NOMO-1 treated with DMSO at 0.1 percent for 48 hours (cell line): ENCODE measurements around the gene DAG1.
"Not testable (repeated sequence)": the region's sequence is repeated elsewhere in the genome, so short reads cannot be mapped to it uniquely, and the experiment has no call there.

ENCODE experiments used
- DNase-seq: peaks from one replicate; lab custom pipeline; 2025; ENCODE audit not compliant: unreplicated experiment; lab: John Stamatoyannopoulos, UW

The DAG1 gene

GRCh38 chr3:49469037-49469935 is 781 bp upstream of the DAG1 start:
- DNase-seq, result peak; percentile 70

DNA sequence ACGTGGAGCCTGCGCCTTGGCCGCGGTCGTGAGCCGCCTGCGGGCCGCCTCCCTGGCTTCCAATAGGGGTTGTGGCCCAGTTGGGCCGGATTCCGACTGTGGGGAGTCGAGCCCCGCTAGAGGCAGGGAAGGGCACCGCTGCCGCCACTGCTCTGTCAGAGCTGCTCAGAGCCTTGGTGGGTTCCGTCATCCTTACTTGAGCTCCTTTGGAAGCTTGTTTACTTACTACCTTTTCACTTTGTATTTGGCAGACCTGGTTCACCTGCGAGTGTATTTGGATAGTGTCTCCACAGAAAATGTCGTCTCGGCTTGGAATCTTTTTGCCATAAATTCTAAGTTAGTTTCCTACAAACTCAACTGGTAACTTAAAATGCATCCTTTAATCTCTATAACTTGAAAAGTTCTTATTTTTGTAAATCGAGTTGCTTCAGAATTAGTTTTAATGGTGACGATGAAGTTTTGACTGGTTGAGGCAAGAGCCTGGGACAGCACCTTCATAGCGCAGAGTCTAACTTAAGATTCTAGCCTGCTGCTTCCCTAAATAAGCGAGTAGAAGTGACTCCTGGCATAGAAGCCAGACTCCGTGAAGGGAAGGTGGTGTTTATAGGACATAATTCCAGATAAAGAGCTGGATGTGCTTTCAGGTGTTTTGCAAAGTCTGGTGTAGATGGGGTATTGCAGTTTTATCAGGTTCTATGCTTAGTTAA is 800 bp downstream of the DAG1 start:
- DNase-seq, result peak; percentile 44

DNA sequence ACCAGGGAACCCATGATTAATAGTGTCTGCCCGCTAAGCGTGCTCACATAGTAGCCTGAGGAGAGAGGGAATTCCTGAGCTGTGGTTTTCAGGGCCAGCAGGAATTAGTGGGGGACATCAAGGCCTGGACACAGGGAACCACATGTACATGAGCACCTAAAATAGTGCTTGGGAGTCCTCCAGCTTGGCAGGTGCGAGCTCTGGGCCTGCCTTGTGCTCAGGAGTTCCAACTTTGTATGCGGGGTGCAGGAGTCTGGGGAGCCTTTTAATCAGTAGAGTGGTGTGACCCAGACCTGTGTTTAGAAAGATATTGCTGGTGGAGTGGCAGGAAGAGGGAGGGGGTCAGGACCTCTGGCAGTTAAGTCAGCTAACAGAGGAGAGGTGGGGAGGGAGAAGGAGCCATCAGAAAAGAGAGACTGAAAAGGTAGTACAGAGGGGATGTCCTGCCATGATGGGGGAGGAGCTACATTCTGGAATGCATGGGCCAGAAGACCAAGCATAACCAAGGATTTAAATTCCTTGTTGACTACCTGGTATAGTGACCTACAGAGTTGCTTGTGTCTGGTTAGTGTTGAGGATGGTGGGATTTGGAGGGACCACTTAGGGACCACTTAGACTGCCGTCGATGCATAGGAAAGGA is 1.9 kb downstream of the DAG1 start:
- no peak for DNase-seq

DNA sequence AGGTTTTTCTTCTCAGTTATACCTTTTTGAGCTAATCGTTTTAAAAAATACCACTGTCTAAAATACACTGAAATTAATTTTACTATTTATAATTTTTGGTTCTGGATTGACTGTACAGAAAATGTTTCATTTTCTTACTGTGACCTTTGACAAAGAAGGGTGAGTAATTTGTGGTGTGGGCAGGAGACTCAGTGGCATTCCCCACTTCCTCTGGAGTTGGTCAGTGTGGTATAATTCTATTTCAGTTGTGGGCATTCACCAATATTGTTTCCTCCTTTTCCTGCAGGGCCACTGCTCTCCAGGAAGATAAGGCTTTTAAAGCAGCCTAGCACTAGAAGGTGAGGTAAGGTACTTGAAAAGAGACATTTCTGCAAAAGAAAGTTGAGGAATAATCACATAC is 6.5 kb downstream of the DAG1 start:
- DNase-seq, result peak; percentile 57

- no peak for DNase-seq
Measured at GRCh38 chr3:49482766-49483165, 12.7 kb downstream of the DAG1 start.

DNA sequence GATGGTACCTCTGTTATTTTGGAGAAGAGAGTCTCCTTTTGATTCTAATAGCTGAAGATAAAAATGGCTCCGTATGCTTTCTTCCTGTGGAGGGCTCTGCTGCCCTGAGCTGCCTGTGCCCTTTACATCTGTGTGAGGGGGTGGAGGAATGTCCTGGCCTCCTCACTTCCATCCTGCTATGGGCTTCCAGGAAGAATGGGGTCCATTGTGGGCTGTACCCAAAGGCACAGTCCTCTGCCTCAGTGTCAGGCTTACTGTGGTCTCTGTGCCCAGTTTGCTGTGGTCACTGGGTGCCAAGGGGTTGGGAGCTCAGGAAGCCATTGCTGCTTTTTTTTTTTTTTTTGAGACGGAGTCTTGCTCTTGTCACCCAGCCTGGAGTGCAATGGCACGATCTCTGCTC is 14.4 kb downstream of the DAG1 start:
- DNase-seq, result no peak

DNA sequence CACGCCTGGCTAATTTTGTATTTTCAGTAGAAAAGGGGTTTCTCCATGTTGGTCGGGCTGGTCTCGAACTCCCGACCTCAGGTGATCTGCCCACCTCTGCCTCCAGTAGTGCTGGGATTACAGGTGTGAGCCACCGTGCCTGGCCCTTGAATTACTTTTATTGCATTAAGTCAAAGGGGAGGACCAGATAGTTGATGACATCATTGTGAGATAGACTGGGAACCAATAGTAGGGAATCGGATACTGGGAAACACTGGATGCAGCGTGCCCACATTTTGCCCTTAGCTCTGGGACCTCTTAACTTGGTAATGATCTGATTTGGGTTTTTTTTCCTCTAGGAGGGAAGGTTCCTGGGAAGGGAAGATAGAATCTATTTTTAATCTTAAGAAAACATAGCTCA is 19.2 kb downstream of the DAG1 start:
- no peak for DNase-seq

DNA sequence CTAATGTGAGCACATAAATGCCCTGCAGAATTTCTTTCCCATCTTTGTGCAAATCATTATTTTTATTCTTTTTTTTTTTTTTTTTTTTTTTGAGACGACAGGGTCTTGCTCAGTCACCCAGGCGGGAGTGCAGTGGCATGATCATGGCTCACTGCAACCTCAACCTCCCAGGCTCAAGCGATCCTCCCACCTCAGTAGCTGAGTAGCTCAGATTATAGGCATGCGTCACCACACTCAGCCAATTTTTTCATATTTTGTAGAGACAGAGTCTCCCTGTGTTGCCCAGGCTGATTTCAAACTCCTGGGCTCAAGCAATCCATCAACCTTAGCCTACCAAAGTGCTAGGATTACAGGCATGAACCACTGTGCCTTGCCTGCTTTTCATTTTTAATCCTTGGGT is 22.9 kb downstream of the DAG1 start:
- no peak for DNase-seq

DNA sequence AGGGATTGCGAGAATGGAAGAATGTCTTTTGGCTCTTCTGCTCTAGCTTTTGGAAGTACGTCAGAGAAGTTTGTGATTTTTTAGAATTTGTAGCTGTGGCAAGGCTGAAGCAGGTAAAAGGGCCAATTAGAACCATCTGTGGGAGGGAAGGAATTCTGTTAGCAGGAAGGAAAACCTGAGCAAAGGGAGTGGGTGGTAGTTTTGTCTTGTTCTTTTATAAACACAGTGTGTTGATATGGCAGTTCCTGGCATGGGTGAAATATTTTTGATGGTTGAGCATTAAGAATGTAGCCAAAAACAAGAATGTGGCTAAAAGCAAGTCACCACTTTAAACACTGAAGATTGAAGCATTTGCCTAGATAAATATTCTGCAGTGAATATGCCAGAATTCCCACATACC is 23.8 kb downstream of the DAG1 start:
- DNase-seq, result no peak

DNA sequence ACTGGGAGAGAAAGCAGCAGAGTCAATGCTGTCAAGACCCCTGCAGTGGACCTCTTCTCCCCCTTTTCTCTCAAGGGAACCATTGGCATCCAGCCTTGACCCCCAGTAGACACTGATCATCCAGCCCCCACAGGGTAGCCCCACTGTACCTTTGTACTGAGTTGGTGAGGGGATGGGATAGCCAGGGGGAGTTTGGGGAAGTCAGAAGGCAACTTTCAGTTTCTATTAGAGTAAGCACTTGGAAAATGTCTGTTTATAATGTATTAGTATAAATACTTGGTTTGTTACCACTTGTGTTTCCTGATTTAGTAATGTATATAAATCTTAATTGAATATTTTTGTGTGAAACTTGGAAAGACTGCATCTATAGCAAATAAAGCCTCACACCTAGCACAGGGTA is 25.0 kb downstream of the DAG1 start:
- DNase-seq, result peak; percentile 55

- DNase-seq, result not testable (repeated sequence)
Measured at GRCh38 chr3:49496845-49497244, 26.8 kb downstream of the DAG1 start.

DNA sequence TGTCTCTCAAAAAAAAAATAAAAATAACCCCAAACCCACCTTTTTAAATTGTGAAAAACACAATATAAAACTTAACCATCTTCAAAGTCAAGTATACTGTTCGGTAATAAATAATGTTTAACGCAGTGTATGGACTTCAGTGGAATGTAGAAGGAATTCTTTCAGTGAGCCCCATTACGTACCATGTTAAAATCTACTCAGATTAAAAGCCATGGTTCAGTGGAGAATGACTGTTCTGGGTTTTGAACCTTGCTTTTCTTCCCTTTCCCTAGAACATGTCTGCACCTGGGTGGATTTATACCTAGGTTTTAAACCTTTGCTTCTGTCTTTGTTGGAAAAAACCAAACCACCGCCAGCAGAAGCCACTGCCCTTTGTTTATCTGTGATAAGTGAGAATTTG is 27.5 kb downstream of the DAG1 start:
- DNase-seq, result no peak

GRCh38 chr3:49498239-49498638 is 28.2 kb downstream of the DAG1 start:
- DNase-seq, result no peak

DNA sequence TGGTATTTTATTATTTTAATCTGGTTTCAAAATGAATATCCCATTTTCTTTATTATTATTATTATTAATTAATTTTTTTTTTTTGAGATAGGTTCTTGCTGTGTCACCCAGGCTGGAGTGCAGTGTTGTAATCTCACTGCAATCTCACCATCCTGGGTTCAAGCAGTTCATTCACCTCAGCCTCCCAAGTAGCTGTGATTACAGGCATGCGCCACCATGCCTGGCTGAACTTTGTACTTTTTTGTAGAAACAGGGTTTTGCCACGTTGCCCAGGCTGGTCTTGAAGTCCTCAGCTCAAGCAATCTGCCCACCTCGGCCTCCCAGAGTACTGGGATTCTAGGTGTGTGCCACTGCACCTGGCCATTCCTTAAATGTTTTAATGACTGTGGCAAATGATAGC is 28.6 kb downstream of the DAG1 start:
- no peak for DNase-seq

- DNase-seq, result no peak
Measured at GRCh38 chr3:49500205-49500731, 30.2 kb downstream of the DAG1 start.

- DNase-seq, result peak; percentile 86
Measured at GRCh38 chr3:49500732-49501609, 30.9 kb downstream of the DAG1 start.

GRCh38 chr3:49501842-49502241 is 31.8 kb downstream of the DAG1 start:
- DNase-seq, result no peak

DNA sequence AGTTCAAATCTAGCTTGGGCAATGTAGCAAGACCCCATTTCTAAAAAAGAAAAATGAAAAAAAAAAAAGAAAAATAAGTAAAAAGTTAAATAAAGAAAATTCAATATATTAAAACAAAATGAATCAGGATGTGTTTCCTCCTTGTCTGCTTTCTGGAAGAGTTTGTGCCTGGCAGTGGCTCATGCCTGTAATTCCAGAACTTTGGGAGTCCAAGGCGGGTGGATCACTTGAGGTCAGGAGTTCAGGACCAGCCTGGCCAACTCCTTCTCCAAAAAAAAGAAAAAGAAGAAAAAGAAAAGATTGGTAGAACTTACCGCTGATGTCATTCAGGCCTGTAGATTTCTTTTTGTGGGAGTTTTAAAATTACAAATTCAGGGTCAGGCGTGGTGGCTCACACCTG is 36.8 kb downstream of the DAG1 start:
- DNase-seq, result no peak

DNA sequence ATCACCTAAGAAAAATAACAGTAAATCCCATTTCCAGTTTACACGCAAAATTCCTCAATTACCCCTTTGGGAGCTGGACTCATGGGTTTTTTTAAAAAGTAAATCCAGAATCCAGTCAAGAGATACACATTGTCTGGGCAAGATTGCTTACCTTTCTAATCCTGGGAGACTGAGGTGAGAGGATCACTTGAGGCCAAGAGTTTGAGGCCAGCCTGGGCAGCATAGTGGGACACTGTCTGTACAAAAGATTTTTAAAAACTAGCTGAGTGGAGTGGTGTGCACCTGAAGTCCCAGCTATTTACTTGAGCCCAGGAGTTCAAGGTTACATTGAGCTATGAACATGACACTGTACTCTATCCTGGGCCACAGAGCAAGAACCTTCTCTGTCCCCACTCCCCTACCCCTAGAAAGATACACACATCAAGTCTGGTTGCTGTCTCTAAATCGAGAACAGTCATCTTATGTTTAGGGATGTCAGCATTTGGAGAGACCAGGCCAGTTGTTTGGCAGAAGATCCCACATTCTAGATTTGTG is 39.0 kb downstream of the DAG1 start:
- DNase-seq, result no peak

GRCh38 chr3:49511639-49512038 is 41.6 kb downstream of the DAG1 start:
- no peak for DNase-seq
